Mesothelial cell of epicardium (in vitro differentiated cells): ENCODE results near the gene LTB4R. TPM values are rescaled to one million over a fixed set of nuclear protein-coding genes. Genes with fewer than 3 reads are reported as not detected.

Source experiments
- DNase-seq, 2 experiments: peaks; one replicate each; pipeline ENCODE4 v3.0.0; 2021; ENCODE audit warnings: low spot score in 2 of 2; ENCODE audit not compliant: unreplicated experiment in 2 of 2
- H3K27ac Mint-ChIP-seq: 2 replicates; pipeline ENCODE4 v1.8.0; 2021; ENCODE audit warnings: mixed read lengths
- H3K27me3 Mint-ChIP-seq: 2 replicates; pipeline ENCODE4 v1.8.0; 2021; ENCODE audit warnings: low read depth, mixed read lengths
- H3K36me3 Mint-ChIP-seq: 2 replicates; pipeline ENCODE4 v1.8.0; 2021; ENCODE audit warnings: mixed read lengths
- H3K4me1 Mint-ChIP-seq: 2 replicates; pipeline ENCODE4 v1.8.0; 2021; ENCODE audit warnings: mixed read lengths
- H3K4me3 Mint-ChIP-seq: 2 replicates; pipeline ENCODE4 v1.8.0; 2021; ENCODE audit warnings: mild to moderate bottlenecking, moderate library complexity, mixed read lengths
- H3K9me3 Mint-ChIP-seq: 2 replicates; pipeline ENCODE4 v1.8.0; 2021; ENCODE audit warnings: mixed read lengths
- CTCF ChIP-seq: fragments of 200-600 bp; sonication (generic); IDR thresholded peaks from one replicate; pipeline ENCODE4 v1.5.0; 2021; ENCODE audit warnings: antibody characterized with exemption; ENCODE audit not compliant: unreplicated experiment
- total RNA-seq: library from RNA; stranded (reverse); gene quantifications from 3 replicates; pipeline ENCODE4 v1.2.1, GENCODE V29; 2021

LTB4R gene
- total RNA-seq, 1 donor from 2014 or later, result 11.8 TPM

GRCh38 chr14:24313913-24314312, 2.6 kb downstream of the LTB4R start:
- no peaks in the 10 kb centered on the region for H3K9me3 Mint-ChIP-seq
- peaks cover 2% of the 10 kb centered on the region for H3K36me3 Mint-ChIP-seq

GRCh38 chr14:24314377-24315193, 3.3 kb downstream of the LTB4R start:
- DNase-seq, result no peak
- Mint-ChIP-seq H3K9me3 (no peaks in the 10 kb centered on the region), H3K27ac (no peak overlapping the region), H3K36me3 (peaks cover 2% of the 10 kb centered on the region), H3K4me1 (no peaks in the 10 kb centered on the region), H3K4me3 (no peak overlapping the region), H3K27me3 (peaks cover 21% of the 10 kb centered on the region)
- TF ChIP-seq CTCF, result no peak

More at GRCh38 chr14:24313913-24314312, 2.6 kb downstream of the LTB4R start:
- Mint-ChIP-seq H3K4me1 (no peaks in the 10 kb centered on the region), H3K27ac (no peak overlapping the region), H3K4me3 (no peak overlapping the region), H3K27me3 (peaks cover 14% of the 10 kb centered on the region)
- TF ChIP-seq CTCF, result no peak
- no peak for DNase-seq

- no peak for DNase-seq
- TF ChIP-seq CTCF, result no peak
- Mint-ChIP-seq H3K4me3 (no peak overlapping the region), H3K4me1 (no peaks in the 10 kb centered on the region), H3K27ac (no peak overlapping the region), H3K9me3 (no peaks in the 10 kb centered on the region), H3K27me3 (peaks cover 27% of the 10 kb centered on the region), H3K36me3 (peaks cover under 1% of the 10 kb centered on the region)
Observed at GRCh38 chr14:24315243-24315806, 4.0 kb downstream of the LTB4R start.

- Mint-ChIP-seq H3K4me1 (no peaks in the 10 kb centered on the region), H3K4me3 (no peak overlapping the region), H3K36me3 (no peaks in the 10 kb centered on the region), H3K27ac (no peak overlapping the region), H3K9me3 (no peaks in the 10 kb centered on the region), H3K27me3 (peaks cover 28% of the 10 kb centered on the region)
- no peak for TF ChIP-seq CTCF
- DNase-seq, result no peak
Observed at GRCh38 chr14:24315807-24316596, 4.7 kb downstream of the LTB4R start.

- Mint-ChIP-seq H3K4me1 (peaks cover 1% of the 10 kb centered on the region), H3K4me3 (no peak overlapping the region), H3K27ac (no peak overlapping the region), H3K36me3 (no peaks in the 10 kb centered on the region), H3K27me3 (peaks cover 28% of the 10 kb centered on the region), H3K9me3 (no peaks in the 10 kb centered on the region)
- TF ChIP-seq CTCF, result no peak
- no peak for DNase-seq
Observed at GRCh38 chr14:24316597-24316950, 5.3 kb downstream of the LTB4R start.
